Mesenchymal stem cell (in vitro differentiated cells and primary cell): Measurements from ENCODE around the gene SAA1.

ENCODE experiments used
- DNase-seq: peaks from one replicate; pipeline ENCODE4 v3.0.0-alpha.2; 2013
- H2AFZ ChIP-seq: one replicate; pipeline ENCODE4 v1.6.1; 2013; ENCODE audit warnings: low read depth, mild to moderate bottlenecking, control low read depth, inconsistent platforms, low read length, moderate library complexity
- H2AK5ac ChIP-seq: 2 replicates; pipeline ENCODE4 v1.6.1; 2013; ENCODE audit warnings: low read length, moderate library complexity, mild to moderate bottlenecking, inconsistent platforms; ENCODE audit not compliant: severe bottlenecking
- H2BK120ac ChIP-seq: one replicate; pipeline ENCODE4 v1.6.1; 2013; ENCODE audit warnings: low read depth, mild to moderate bottlenecking, inconsistent platforms, low read length, moderate library complexity
- H2BK12ac ChIP-seq, 2 experiments: one replicate each; pipeline ENCODE4 v1.6.1; 2013; ENCODE audit warnings: inconsistent platforms in 2 of 2, low read length in 2 of 2, mild to moderate bottlenecking in 2 of 2, moderate library complexity in 2 of 2, control low read depth in 1 of 2
- H2BK15ac ChIP-seq: one replicate; pipeline ENCODE4 v1.6.1; 2013; ENCODE audit warnings: mild to moderate bottlenecking, low read depth, inconsistent platforms; ENCODE audit not compliant: poor library complexity, severe bottlenecking
- H2BK5ac ChIP-seq: 2 replicates; pipeline ENCODE4 v1.6.1; 2013; ENCODE audit warnings: low read depth, mild to moderate bottlenecking, low read length, control low read depth, inconsistent platforms; ENCODE audit not compliant: poor library complexity, severe bottlenecking
- H3K14ac ChIP-seq, 2 experiments: one replicate each; pipeline ENCODE4 v1.6.1; 2013; ENCODE audit warnings: inconsistent platforms in 2 of 2, low read length in 2 of 2, control low read depth in 1 of 2, mild to moderate bottlenecking in 1 of 2, moderate library complexity in 1 of 2
- H3K18ac ChIP-seq, 2 experiments: one replicate each; pipeline ENCODE4 v1.6.1; 2013; ENCODE audit warnings: inconsistent platforms in 2 of 2, low read length in 2 of 2, control low read depth in 1 of 2, low read depth in 1 of 2, mild to moderate bottlenecking in 1 of 2
- H3K23ac ChIP-seq, 2 experiments: one replicate each; pipeline ENCODE4 v1.6.1; 2013; ENCODE audit warnings: inconsistent platforms in 2 of 2, low read length in 2 of 2, mild to moderate bottlenecking in 2 of 2, moderate library complexity in 2 of 2, control low read depth in 1 of 2
- H3K27ac ChIP-seq: 2 replicates; pipeline ENCODE4 v1.5.1; 2013; ENCODE audit warnings: mild to moderate bottlenecking, moderate library complexity, low read length, control low read depth, inconsistent platforms; ENCODE audit not compliant: poor library complexity, severe bottlenecking
- H3K27me3 ChIP-seq, 2 experiments: 2 replicates each; pipeline versions ENCODE4 v1.6.1 to v1.7.0; 2013; ENCODE audit warnings: low read length in 2 of 2, mild to moderate bottlenecking in 2 of 2, moderate library complexity in 2 of 2, control low read depth in 1 of 2, inconsistent platforms in 1 of 2; ENCODE audit not compliant: control insufficient read depth in 1 of 2, insufficient read depth in 1 of 2
- H3K36me3 ChIP-seq, 2 experiments: 2 replicates each; pipeline versions ENCODE4 v1.6.1 to v1.7.0; 2013; ENCODE audit warnings: low read length in 2 of 2, control low read depth in 1 of 2, inconsistent platforms in 1 of 2, low read depth in 1 of 2, mild to moderate bottlenecking in 1 of 2; ENCODE audit not compliant: insufficient read depth in 2 of 2, control insufficient read depth in 1 of 2
- H3K4ac ChIP-seq, 2 experiments: one replicate each; pipeline ENCODE4 v1.6.1; 2013; ENCODE audit warnings: inconsistent platforms in 2 of 2, low read length in 2 of 2, mild to moderate bottlenecking in 2 of 2, moderate library complexity in 2 of 2, control low read depth in 1 of 2, low read depth in 1 of 2
- H3K4me1 ChIP-seq: 2 replicates; pipeline ENCODE4 v1.6.1; 2013; ENCODE audit warnings: low read depth, low read length, control low read depth; ENCODE audit not compliant: control insufficient read depth, insufficient read depth
- H3K4me2 ChIP-seq: 2 replicates; pipeline ENCODE4 v1.6.1; 2013; ENCODE audit warnings: low read length, mild to moderate bottlenecking, inconsistent platforms; ENCODE audit not compliant: poor library complexity, severe bottlenecking
- H3K4me3 ChIP-seq, 2 experiments: 2 replicates each; pipeline versions ENCODE4 v1.5.1 to v1.7.0; 2013; ENCODE audit warnings: low read length in 2 of 2, mild to moderate bottlenecking in 2 of 2, control low read depth in 1 of 2, low read depth in 1 of 2; ENCODE audit not compliant: insufficient read depth in 1 of 2
- H3K79me1 ChIP-seq: replicated peaks from 2 replicates; pipeline ENCODE4 v1.6.1; 2013; ENCODE audit warnings: mild to moderate bottlenecking, control low read depth, low read length, inconsistent platforms; ENCODE audit not compliant: poor library complexity, severe bottlenecking
- H3K9ac ChIP-seq: 2 replicates; pipeline ENCODE4 v1.7.0; 2013; ENCODE audit warnings: mild to moderate bottlenecking, low read length, moderate library complexity
- H3K9me3 ChIP-seq: 2 replicates; pipeline ENCODE4 v1.7.0; 2013; ENCODE audit warnings: mild to moderate bottlenecking, low read length; ENCODE audit not compliant: control insufficient read depth
- H4K8ac ChIP-seq: one replicate; pipeline ENCODE4 v1.6.1; 2013; ENCODE audit warnings: inconsistent platforms, mild to moderate bottlenecking, low read length, moderate library complexity
- H4K91ac ChIP-seq: one replicate; pipeline ENCODE4 v1.6.1; 2013; ENCODE audit warnings: mild to moderate bottlenecking, low read length, inconsistent platforms
- WGBS: methylation state at CpG from one replicate; pipeline ENCODE4 v1.1.7; 2013; ENCODE audit warnings: mixed read lengths; 5-methylcytosine and 5-hydroxymethylcytosine counted together

SAA1 gene

DNA sequence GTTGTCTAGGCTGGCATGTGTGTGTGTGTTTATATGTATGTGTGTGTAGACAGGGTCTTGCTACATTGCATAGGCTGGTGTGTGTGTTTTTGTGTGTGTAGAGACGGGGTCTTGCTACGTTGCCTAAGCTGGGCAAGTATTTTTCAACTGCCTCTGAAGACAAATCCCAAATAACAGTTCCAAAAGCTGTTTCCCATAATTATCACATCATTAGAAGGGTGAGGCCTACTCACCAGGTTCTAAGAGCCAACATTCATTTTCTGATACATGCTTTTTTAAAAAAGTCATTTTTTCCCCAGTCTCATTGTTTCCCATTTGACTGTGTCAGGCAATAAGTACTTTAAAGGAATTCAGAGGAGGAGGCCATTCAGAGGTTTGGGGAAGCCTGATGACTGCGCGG is 22.8 kb downstream of the SAA1 start:
- no peak overlapping the region for H4K8ac ChIP-seq
- H2BK5ac ChIP-seq = no peak overlapping the region
- no peaks in the 10 kb centered on the region for H3K4me1 ChIP-seq
- H2BK15ac ChIP-seq = no peak overlapping the region
- no peak overlapping the region for H2AK5ac ChIP-seq
- peaks cover 25 to 90% of the 10 kb centered on the region in 2 experiments for H3K36me3 ChIP-seq
- H3K4ac ChIP-seq = no peak overlapping the region
- H3K18ac ChIP-seq = no peak overlapping the region
- peaks cover 3% of the 10 kb centered on the region for H3K79me1 ChIP-seq
- H3K4me3 ChIP-seq = no peak overlapping the region
- no peak overlapping the region for H4K91ac ChIP-seq
- WGBS = 100% methylated on average over 3 of the region's 4 CpGs
- H2AFZ ChIP-seq = no peak overlapping the region
- no peak for DNase-seq
- no peaks in the 10 kb centered on the region for H3K27me3 ChIP-seq
- H3K4me2 ChIP-seq = no peak overlapping the region
- no peaks in the 10 kb centered on the region for H3K9me3 ChIP-seq
- H3K9ac ChIP-seq = no peak overlapping the region
- H2BK12ac ChIP-seq = no peak overlapping the region
- no peak overlapping the region for H3K14ac ChIP-seq
- H2BK120ac ChIP-seq = no peak overlapping the region
- no peak overlapping the region for H3K27ac ChIP-seq
- H3K23ac ChIP-seq = no peak overlapping the region

DNA sequence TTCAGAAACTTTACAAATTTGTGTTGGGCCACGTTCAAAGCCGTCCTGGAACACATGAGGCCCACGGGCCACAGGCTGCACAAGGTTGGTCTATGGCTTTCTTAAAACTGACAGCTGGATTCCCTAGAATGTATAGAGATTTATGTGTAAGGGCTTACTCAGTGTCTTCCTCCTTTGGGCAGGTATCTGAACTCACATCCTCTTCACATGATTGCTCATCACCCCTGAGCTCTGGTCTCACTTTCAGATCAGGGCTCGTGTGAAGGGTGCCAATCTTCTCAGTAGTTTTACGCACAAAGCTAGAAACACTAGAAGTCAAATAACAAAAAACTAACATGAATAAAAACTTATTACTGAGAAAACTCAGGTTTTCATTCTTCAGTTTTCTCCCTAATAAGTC is 28.8 kb downstream of the SAA1 start:
- Histone ChIP-seq H2BK12ac (no peak overlapping the region), H3K4me2 (no peak overlapping the region), H3K4me3 (no peak overlapping the region), H3K23ac (no peak overlapping the region), H3K27ac (no peak overlapping the region), H2BK15ac (no peak overlapping the region), H3K36me3 (peaks cover 15 to 87% of the 10 kb centered on the region in 2 experiments), H3K4ac (no peak overlapping the region), H3K9ac (no peak overlapping the region), H2BK5ac (no peak overlapping the region), H2AFZ (no peak overlapping the region), H3K18ac (no peak overlapping the region), H2BK120ac (no peak overlapping the region), H3K79me1 (peaks cover 4% of the 10 kb centered on the region), H4K8ac (no peak overlapping the region), H4K91ac (no peak overlapping the region), H3K14ac (no peak overlapping the region), H2AK5ac (no peak overlapping the region), H3K4me1 (no peaks in the 10 kb centered on the region), H3K27me3 (no peaks in the 10 kb centered on the region), H3K9me3 (no peaks in the 10 kb centered on the region)
- no peak for DNase-seq
- WGBS = 93% methylated on average over 5 of the region's 5 CpGs

DNA sequence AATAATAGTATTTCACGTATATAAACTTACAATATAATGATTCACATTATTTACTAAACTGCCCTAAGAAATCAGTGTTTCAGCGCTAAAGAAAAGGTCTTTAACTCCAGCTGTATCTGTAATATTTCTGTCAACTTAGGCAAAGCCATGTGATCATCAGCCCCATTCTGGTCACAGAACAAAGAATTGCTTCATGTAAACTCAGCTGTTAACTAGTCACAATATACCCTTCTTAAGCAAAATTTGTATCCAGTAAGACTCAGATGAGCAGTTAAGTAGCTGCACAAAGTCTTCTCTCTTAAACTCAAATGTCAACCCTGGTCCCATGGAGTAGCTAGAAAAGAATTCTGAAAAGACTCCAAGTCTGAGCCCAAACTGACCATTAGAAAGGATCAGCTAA is 29.3 kb downstream of the SAA1 start:
- no peaks in the 10 kb centered on the region for H3K9me3 ChIP-seq
- no peak for DNase-seq
- no peak overlapping the region for H2AFZ ChIP-seq
- no peak overlapping the region for H3K9ac ChIP-seq
- H3K4me3 ChIP-seq = no peak overlapping the region
- no peak overlapping the region for H3K23ac ChIP-seq
- no peak overlapping the region for H3K18ac ChIP-seq
- H3K79me1 ChIP-seq = peaks cover 4% of the 10 kb centered on the region
- H4K91ac ChIP-seq = no peak overlapping the region
- peaks cover 15 to 87% of the 10 kb centered on the region in 2 experiments for H3K36me3 ChIP-seq
- 96% methylated on average over 2 of the region's 2 CpGs for WGBS
- H3K14ac ChIP-seq = no peak overlapping the region
- H2BK12ac ChIP-seq = no peak overlapping the region
- H3K4me1 ChIP-seq = no peaks in the 10 kb centered on the region
- no peak overlapping the region for H2AK5ac ChIP-seq
- H3K27me3 ChIP-seq = no peaks in the 10 kb centered on the region
- H2BK5ac ChIP-seq = no peak overlapping the region
- no peak overlapping the region for H3K4ac ChIP-seq
- no peak overlapping the region for H3K4me2 ChIP-seq
- H2BK15ac ChIP-seq = no peak overlapping the region
- H4K8ac ChIP-seq = no peak overlapping the region
- H2BK120ac ChIP-seq = no peak overlapping the region
- H3K27ac ChIP-seq = no peak overlapping the region

DNA sequence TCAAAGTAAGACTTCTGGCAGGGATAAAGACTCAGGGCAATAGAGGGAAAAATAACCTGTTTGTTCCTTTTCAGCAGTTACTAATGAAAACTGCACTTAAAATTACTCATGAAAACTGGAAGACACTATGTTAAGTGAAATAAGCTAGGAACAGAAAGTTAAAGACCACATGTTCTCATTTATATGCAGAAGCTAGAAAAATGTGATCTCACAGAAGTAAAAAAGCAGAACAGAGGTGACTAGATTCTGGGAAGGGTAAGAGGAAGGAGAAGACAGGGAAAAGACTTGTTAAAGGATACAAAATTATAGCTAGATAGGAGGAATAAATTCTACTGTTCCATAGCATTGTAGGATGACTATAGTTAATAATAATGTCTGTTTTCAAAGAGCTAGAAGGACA is 33.7 kb downstream of the SAA1 start:
- Histone ChIP-seq H3K23ac (no peak overlapping the region), H3K27ac (no peak overlapping the region), H3K27me3 (no peaks in the 10 kb centered on the region)

More for the DNA sequence above, 33.7 kb downstream of the SAA1 start:
- Histone ChIP-seq H3K14ac (no peak overlapping the region), H4K91ac (no peak overlapping the region), H2AFZ (no peak overlapping the region), H3K9ac (no peak overlapping the region), H2BK120ac (no peak overlapping the region), H3K4me2 (no peak overlapping the region), H2BK12ac (no peak overlapping the region), H3K79me1 (peaks cover 2% of the 10 kb centered on the region), H3K9me3 (no peaks in the 10 kb centered on the region), H3K18ac (no peak overlapping the region), H4K8ac (no peak overlapping the region), H2AK5ac (no peak overlapping the region), H3K4ac (no peak overlapping the region), H2BK15ac (no peak overlapping the region), H3K4me1 (no peaks in the 10 kb centered on the region), H3K36me3 (peaks cover 8 to 81% of the 10 kb centered on the region in 2 experiments), H2BK5ac (no peak overlapping the region), H3K4me3 (no peak overlapping the region)
- no peak for DNase-seq
